Measurements from ENCODE around the gene ADAM11.

DNA sequence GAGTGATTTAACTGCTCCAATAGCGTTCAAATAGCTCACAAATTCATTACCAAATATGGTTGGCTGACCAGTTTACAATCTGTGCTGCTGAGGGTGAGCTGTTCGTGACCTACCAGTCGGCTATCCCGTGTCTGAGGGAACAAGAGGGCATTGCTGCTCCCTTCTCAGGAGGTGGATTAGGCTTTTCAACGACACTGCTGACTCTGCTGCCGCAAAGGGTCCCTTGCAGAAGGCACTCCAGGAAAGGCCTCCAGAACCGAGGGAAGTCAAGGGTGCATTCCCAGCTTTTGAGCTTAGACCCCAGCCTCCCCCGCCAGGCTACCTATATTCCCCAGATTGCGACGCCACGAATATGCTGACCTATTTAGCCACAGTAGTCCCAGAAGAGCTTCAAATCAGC is 39.0 kb downstream of the ADAM11 start:
- TF ChIP-seq CTCF (IDR thresholded peaks at IDR 0.05; ENCODE audit: control extremely low read depth in 1 of 3, insufficient read depth in 1 of 3, low read depth in 1 of 3, low read length in 3 of 3) (no peak), POLR2A (IDR thresholded peaks at IDR 0.05; ENCODE audit: control extremely low read depth in 1 of 2, low read depth in 2 of 2, low read length in 2 of 2) (no peak)

Data from H1 (cell line).